NCI-H1048 (cell line): Measurements from ENCODE around the gene THPO.

ENCODE experiments used
- DNase-seq: peaks from one replicate; lab custom pipeline; 2025; lab: John Stamatoyannopoulos, UW

Gene THPO

GRCh38 chr3:184377882-184378445, at the start of gene THPO:
Gene THPO (minus strand): TSS chr3:184378207. CDS start chr3:184376259, 1,948 bp downstream.
- no peak for DNase-seq

GRCh38 chr3:184426691-184427141, 48.7 kb upstream of the THPO start:
- no peak for DNase-seq

GRCh38 chr3:184423561-184423960, 45.6 kb upstream of the THPO start:
- DNase-seq = no peak

GRCh38 chr3:184419171-184419570, 41.2 kb upstream of the THPO start:
- DNase-seq = no peak

GRCh38 chr3:184417619-184418327, 39.8 kb upstream of the THPO start:
- peak; percentile 47 for DNase-seq

- DNase-seq = no peak
Observed at GRCh38 chr3:184415203-184415490, 37.1 kb upstream of the THPO start.

- no peak for DNase-seq
Observed at GRCh38 chr3:184414418-184415202, 36.6 kb upstream of the THPO start.

- DNase-seq = no peak
Observed at GRCh38 chr3:184409946-184410500, 32.0 kb upstream of the THPO start.

- DNase-seq = no peak
Observed at GRCh38 chr3:184409331-184409926, 31.4 kb upstream of the THPO start.

GRCh38 chr3:184405075-184406030, 27.3 kb upstream of the THPO start:
- DNase-seq = no peak

GRCh38 chr3:184399410-184399809, 21.4 kb upstream of the THPO start:
- no peak for DNase-seq

- no peak for DNase-seq
Observed at GRCh38 chr3:184395320-184395660, 17.3 kb upstream of the THPO start.

- DNase-seq = no peak
Observed at GRCh38 chr3:184391266-184391665, 13.3 kb upstream of the THPO start.

- DNase-seq = no peak
Observed at GRCh38 chr3:184389935-184390528, 12.0 kb upstream of the THPO start.

GRCh38 chr3:184389384-184389783, 11.4 kb upstream of the THPO start:
- DNase-seq = no peak

GRCh38 chr3:184388936-184389230, 10.9 kb upstream of the THPO start:
- DNase-seq = no peak

- no peak for DNase-seq
Observed at GRCh38 chr3:184388164-184388935, 10.3 kb upstream of the THPO start.

GRCh38 chr3:184387174-184387714, 9.2 kb upstream of the THPO start:
- DNase-seq = no peak

GRCh38 chr3:184386047-184386806, 8.2 kb upstream of the THPO start:
- DNase-seq = no peak
